NCI-H524 (cell line): ENCODE measurements around the gene SNN.

Experiments used
- DNase-seq, 2 experiments: peaks; one replicate each; lab custom pipeline; 2025; lab: John Stamatoyannopoulos, UW

The SNN gene

GRCh38 chr16:11696266-11697012, 28.2 kb downstream of the SNN start:
- no peak for DNase-seq

- DNase-seq = peak in 1 of 2 experiments; percentile 57
Observed at GRCh38 chr16:11697319-11697718, 29.1 kb downstream of the SNN start.

- DNase-seq = peak in 1 of 2 experiments; percentile 39
Observed at GRCh38 chr16:11698271-11698689, 30.0 kb downstream of the SNN start.

- DNase-seq = no peak
Observed at GRCh38 chr16:11699234-11699894, 31.1 kb downstream of the SNN start.

- no peak for DNase-seq
Observed at GRCh38 chr16:11700264-11701029, 32.2 kb downstream of the SNN start.

GRCh38 chr16:11705311-11706025, 37.2 kb downstream of the SNN start:
- no peak for DNase-seq

- DNase-seq = no peak
Observed at GRCh38 chr16:11706180-11706742, 38.0 kb downstream of the SNN start.

GRCh38 chr16:11707679-11708197, 39.5 kb downstream of the SNN start:
- no peak for DNase-seq

- no peak for DNase-seq
Observed at GRCh38 chr16:11708421-11708820, 40.2 kb downstream of the SNN start.

GRCh38 chr16:11711662-11712061, 43.4 kb downstream of the SNN start:
- no peak for DNase-seq

GRCh38 chr16:11712122-11712521, 43.9 kb downstream of the SNN start:
- no peak for DNase-seq

GRCh38 chr16:11715246-11715947, 47.1 kb downstream of the SNN start:
- DNase-seq = no peak

- DNase-seq = no peak
Observed at GRCh38 chr16:11716336-11716735, 48.1 kb downstream of the SNN start.

GRCh38 chr16:11717811-11718210, 49.6 kb downstream of the SNN start:
- no peak for DNase-seq

GRCh38 chr16:11719171-11719570, 50.9 kb downstream of the SNN start:
- DNase-seq = no peak

- DNase-seq = no peak
Observed at GRCh38 chr16:11719762-11720161, 51.5 kb downstream of the SNN start.

GRCh38 chr16:11721781-11722467, 53.7 kb downstream of the SNN start:
- DNase-seq = no peak

GRCh38 chr16:11722468-11722808, 54.2 kb downstream of the SNN start:
- DNase-seq = no peak

- peak; percentile 10 to 62 for DNase-seq
Observed at GRCh38 chr16:11725457-11725856, 57.2 kb downstream of the SNN start.

- DNase-seq = no peak
Observed at GRCh38 chr16:11726008-11726407, 57.8 kb downstream of the SNN start.
